ENCODE results near the gene CLDN19. TPM values are rescaled to one million over a fixed set of nuclear protein-coding genes. Genes with fewer than 3 reads are reported as not detected.

Gene CLDN19, protein sequence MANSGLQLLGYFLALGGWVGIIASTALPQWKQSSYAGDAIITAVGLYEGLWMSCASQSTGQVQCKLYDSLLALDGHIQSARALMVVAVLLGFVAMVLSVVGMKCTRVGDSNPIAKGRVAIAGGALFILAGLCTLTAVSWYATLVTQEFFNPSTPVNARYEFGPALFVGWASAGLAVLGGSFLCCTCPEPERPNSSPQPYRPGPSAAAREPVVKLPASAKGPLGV
- total RNA-seq (2014; rRNA removed; shearing (Covaris generic)) = 11.0 and 12.2 TPM in 2 replicates

DNA sequence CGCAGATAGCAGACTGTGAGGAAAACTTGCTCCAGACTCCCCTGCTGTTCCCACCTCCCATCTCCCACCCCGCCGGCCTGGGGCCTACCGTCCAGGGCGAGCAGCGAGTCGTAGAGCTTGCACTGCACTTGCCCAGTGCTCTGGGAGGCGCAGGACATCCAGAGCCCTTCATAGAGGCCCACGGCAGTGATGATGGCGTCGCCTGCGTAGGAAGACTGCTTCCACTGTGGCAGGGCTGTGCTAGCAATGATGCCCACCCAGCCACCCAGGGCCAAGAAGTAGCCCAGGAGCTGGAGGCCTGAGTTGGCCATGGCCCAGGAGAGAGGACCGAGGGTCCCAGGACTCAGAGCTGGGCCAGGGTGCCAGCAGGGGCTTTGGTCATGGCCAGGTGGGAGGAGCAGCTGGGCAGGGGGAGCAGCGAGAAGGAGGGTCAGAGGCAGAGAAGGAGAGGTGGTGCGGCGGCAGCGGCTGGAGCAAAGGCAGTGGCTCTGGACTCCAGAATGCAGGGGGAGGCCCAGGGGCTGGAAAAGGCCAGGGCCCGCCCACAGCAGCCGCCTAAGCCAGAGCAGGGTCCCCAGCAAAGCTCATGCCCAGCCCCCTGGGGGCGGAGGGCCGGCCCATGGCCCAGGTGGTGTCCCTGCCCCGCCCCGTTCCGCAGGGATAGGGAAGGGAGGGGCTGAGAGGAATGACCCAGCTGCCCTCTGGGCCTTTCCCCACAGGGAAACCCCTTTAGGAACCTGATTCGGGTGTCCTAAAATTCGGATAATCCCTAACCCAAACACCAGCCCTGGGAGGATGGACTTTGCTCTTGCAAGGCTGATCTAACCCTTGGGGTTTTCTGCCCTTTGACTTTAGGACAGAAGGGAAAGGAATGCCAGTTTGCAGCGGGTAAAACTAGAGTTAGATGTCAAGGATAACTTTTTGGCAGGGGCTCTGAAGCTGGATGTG, at the start of gene CLDN19:
Gene CLDN19 (minus strand): TSS at position 484 of the 948 bp plus-strand sequence. CDS start 173 bp downstream, at position 311.
- H3K36me3 ChIP-seq (replicated peaks; ENCODE audit: control insufficient read depth, insufficient read depth, low read length) = no peaks in the 10 kb centered on the region
- peak within 1 kb of the TSS; percentile 29 for H3K4me3 ChIP-seq (ENCODE audit: insufficient read depth, low read depth, low read length)
- no peaks in the 10 kb centered on the region for H3K27me3 ChIP-seq (ENCODE audit: control insufficient read depth, insufficient read depth, low read length)
- peak; percentile 99 for DNase-seq

DNA sequence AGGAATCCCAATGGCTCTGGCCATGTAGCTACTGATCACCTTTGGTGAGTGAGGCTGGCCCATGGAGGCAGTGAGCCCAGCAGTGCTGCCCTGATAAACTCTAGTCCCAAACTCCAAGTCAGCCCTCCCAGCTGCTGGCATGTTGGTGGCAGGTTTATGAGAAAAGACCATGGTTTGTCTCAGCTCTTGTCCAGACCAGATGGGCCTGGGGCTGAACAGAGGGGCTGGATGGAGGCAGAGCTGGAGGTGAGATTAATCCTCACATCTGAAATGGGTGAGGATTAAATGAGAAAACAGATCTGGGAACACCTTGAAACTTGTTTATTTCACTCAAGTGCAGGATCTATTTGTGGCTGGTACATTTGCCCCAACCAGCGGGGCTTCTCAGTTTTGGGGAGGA, 48.0 kb upstream of the CLDN19 start:
- Histone ChIP-seq H3K36me3 (replicated peaks; ENCODE audit: control insufficient read depth, insufficient read depth, low read length) (peaks cover 2% of the 10 kb centered on the region), H3K4me3 (ENCODE audit: insufficient read depth, low read depth, low read length) (no peak overlapping the region), H3K27me3 (ENCODE audit: control insufficient read depth, insufficient read depth, low read length) (no peaks in the 10 kb centered on the region; the same call in 1 of the 2 replicates)
- DNase-seq = no peak

DNA sequence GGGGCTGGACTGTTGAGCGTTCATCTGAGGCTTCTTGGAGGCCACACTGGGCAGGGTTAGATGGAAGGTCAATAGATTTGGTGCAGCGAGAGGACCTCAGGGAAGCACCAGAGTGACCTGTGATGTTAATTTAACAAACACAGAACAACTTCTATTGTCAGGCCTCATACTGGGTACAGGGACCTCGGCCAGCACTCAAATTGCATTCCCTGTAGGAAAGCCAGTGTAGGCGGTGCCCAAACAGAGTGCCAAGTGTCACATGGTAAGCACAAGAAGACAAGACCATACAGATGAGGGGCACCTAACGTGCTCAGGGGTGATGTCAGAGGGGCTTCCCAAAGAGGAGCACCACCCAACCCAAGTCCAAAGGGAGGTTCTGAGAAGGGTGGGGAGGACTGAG, 46.1 kb upstream of the CLDN19 start:
- Histone ChIP-seq H3K4me3 (ENCODE audit: insufficient read depth, low read depth, low read length) (no peak overlapping the region), H3K36me3 (replicated peaks; ENCODE audit: control insufficient read depth, insufficient read depth, low read length) (peaks cover 6% of the 10 kb centered on the region)

DNA sequence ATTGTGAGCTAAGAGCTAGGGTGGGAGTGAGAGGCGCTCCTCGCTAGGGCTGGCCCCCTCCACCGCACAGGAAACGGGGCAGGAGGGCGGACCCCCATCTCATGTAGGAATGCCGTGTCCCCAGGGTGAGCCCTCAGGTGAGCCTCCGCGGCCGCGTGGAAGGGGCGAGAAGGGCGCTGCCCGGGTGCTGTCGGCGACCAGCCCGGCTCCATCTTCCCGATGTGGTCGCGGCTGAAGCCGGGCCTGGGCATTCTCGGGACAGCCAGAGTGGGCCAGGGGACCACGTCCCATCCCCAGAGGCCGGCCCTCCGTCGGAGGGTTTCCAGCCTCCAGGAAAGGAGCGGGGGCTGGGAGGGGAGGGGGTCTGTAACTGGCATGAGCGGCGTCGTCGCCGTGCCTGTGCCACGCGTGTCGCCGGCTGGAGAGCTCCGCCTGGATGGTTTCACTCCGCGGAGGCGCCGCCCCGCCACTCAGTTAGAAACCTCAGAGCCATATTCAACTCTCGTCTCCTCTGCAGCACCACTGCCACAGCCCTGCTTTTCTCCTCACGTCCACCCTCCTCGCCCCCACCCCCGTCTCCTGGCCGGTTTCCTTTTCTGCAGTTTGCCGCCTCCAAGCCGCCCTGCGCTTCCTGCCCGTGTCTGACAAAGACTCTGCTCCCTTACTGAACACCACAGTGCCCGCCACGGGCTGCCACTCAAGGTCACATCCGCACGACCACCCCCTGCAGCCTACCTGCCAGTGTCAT, 45.1 kb upstream of the CLDN19 start, which contains the start of gene TMEM269:
Gene TMEM269 (plus strand): TSS at position 46 of the 748 bp plus-strand sequence. CDS start 4,903 bp downstream, outside the sequence.
- no peaks in the 10 kb centered on the region; the same call in 1 of the 2 replicates for H3K27me3 ChIP-seq (ENCODE audit: control insufficient read depth, insufficient read depth, low read length)
- H3K4me3 ChIP-seq (ENCODE audit: insufficient read depth, low read depth, low read length) = no peak within 1 kb of the TSS
- H3K36me3 ChIP-seq (replicated peaks; ENCODE audit: control insufficient read depth, insufficient read depth, low read length) = peaks cover 10% of the 10 kb centered on the region
- peak; percentile 70 for DNase-seq

More for the DNA sequence above, 46.1 kb upstream of the CLDN19 start:
- DNase-seq = peak; percentile 22
- no peaks in the 10 kb centered on the region; the same call in 1 of the 2 replicates for H3K27me3 ChIP-seq (ENCODE audit: control insufficient read depth, insufficient read depth, low read length)

DNA sequence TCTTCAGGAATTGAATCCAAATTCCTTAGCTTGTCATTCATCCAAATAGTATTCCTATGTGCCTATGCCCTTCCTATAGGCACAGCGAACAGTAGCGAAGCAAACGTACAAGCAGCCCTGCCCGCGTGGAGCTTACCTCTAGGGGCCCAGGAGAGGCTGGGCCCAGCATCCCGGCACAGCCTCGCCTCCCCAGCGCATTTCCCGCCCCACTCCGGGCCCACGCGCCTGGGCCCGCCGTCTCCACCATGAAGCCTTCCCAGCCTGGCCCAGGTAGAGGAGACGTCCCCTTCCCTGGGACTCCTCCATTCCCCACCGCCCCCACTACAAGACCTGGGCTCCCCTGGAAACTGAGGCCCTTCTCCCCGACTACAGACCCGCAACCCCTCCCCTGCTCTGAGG, 44.5 kb upstream of the CLDN19 start:
- Histone ChIP-seq H3K4me3 (ENCODE audit: insufficient read depth, low read depth, low read length) (no peak overlapping the region), H3K27me3 (ENCODE audit: control insufficient read depth, insufficient read depth, low read length) (no peaks in the 10 kb centered on the region; the same call in 1 of the 2 replicates), H3K36me3 (replicated peaks; ENCODE audit: control insufficient read depth, insufficient read depth, low read length) (peaks cover 10% of the 10 kb centered on the region)
- DNase-seq = peak; percentile 61

DNA sequence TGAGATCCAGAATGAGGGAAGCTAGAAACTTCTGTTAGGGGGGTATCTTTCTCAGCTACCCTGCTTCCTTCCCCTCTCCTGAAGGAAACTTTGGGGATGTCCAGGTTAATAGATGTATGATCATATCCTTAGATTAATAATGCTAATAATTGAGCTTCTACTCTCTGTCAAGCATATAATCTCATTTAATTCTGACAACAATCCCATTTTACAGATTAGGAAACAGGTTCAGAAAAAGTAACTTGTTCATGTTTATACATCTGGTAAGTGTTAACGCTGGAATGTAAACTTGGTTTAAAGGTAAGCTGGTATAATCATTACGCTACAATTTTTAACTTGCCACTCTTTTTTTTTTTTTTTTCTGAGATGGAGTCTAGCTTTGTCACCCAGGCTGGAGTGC, 43.1 kb upstream of the CLDN19 start:
- Histone ChIP-seq H3K4me3 (ENCODE audit: insufficient read depth, low read depth, low read length) (no peak overlapping the region), H3K27me3 (ENCODE audit: control insufficient read depth, insufficient read depth, low read length) (no peaks in the 10 kb centered on the region; the same call in 1 of the 2 replicates), H3K36me3 (replicated peaks; ENCODE audit: control insufficient read depth, insufficient read depth, low read length) (peaks cover 11% of the 10 kb centered on the region)
- DNase-seq = no peak

DNA sequence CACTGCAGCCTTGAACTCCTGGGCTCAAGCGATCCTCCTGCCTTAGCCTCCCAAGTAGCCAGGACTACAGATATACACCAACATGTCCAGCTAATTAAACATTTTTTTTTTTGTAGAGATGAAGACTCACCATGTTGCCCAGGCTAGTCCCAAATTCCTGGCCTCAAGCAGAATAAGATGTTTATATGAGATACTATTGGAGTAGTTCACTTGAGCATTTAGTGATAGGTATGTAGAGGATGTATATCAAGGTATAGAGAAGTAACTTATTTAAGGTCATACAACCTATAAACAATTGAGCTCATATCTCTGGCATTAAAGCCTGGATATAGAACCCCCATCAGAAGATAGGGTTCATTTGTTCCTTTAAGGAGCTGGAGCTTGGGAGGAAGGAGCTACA, 40.1 kb upstream of the CLDN19 start:
- no peak for DNase-seq
- peaks cover 24% of the 10 kb centered on the region for H3K36me3 ChIP-seq (replicated peaks; ENCODE audit: control insufficient read depth, insufficient read depth, low read length)
- no peaks in the 10 kb centered on the region for H3K27me3 ChIP-seq (ENCODE audit: control insufficient read depth, insufficient read depth, low read length)
- H3K4me3 ChIP-seq (ENCODE audit: insufficient read depth, low read depth, low read length) = no peak overlapping the region

DNA sequence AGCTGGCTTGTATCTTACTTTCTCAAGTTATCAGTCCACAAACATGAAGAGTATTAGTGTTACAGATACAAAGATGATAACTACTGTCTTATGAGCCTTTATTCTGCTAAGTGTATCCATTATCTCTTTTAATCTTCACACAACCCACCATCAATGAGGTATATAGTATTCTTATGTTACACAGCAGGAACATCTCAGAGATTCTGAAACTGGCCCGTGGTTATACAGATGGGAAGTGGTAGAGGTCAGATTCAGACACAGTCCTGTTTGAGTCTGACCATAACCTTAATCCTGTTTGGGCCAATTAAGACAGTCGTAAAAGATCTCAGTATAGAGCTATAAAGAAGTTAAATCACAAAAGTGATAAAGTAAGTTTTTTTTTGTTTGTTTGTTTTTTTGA, 39.7 kb upstream of the CLDN19 start:
- H3K27me3 ChIP-seq (ENCODE audit: control insufficient read depth, insufficient read depth, low read length) = no peaks in the 10 kb centered on the region
- no peak overlapping the region for H3K4me3 ChIP-seq (ENCODE audit: insufficient read depth, low read depth, low read length)
- no peak for DNase-seq
- peaks cover 29% of the 10 kb centered on the region for H3K36me3 ChIP-seq (replicated peaks; ENCODE audit: control insufficient read depth, insufficient read depth, low read length)

DNA sequence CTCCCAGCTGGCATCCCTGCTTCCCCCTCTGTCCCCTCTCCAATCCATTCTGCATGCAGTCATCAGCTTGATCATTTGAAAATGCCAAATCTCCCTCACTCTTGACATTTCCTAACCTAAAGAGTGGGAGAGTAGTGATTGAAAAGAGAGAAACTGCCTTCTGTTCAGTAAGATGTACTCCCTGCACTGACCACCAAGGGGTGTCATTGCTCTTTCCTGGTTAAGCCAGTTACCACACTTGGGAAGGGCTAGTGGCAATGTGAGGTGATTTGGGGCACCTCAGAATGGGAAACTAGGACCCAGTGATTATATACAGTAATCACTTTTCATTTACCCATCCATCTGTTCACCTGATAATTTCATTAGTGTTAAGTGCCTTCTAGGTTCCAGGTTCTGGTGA, 37.8 kb upstream of the CLDN19 start:
- no peaks in the 10 kb centered on the region for H3K27me3 ChIP-seq (ENCODE audit: control insufficient read depth, insufficient read depth, low read length)
- peaks cover 32% of the 10 kb centered on the region for H3K36me3 ChIP-seq (replicated peaks; ENCODE audit: control insufficient read depth, insufficient read depth, low read length)
- DNase-seq = peak; percentile 82
- no peak overlapping the region for H3K4me3 ChIP-seq (ENCODE audit: insufficient read depth, low read depth, low read length)

DNA sequence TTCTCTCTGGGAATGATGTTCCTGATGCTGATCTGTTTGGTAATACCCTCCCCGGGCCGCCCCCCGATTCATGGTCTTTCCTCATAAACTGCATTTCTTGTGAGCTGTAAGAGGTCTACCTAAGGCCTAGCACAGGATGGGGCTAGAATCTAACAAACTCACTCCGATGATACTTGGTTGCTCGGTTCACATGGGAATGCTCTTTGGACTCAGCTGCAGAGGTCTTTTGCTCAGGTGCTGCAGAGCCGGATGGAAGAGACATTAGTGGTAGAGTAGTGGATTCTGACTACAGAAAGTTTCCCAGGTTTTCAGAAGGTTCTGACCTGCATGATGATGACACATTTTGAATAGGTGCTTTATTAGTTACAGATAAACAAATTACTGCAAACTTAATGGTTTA, 36.5 kb upstream of the CLDN19 start:
- Histone ChIP-seq H3K27me3 (ENCODE audit: control insufficient read depth, insufficient read depth, low read length) (no peaks in the 10 kb centered on the region), H3K36me3 (replicated peaks; ENCODE audit: control insufficient read depth, insufficient read depth, low read length) (peaks cover 29% of the 10 kb centered on the region), H3K4me3 (ENCODE audit: insufficient read depth, low read depth, low read length) (no peak overlapping the region)
- no peak for DNase-seq

DNA sequence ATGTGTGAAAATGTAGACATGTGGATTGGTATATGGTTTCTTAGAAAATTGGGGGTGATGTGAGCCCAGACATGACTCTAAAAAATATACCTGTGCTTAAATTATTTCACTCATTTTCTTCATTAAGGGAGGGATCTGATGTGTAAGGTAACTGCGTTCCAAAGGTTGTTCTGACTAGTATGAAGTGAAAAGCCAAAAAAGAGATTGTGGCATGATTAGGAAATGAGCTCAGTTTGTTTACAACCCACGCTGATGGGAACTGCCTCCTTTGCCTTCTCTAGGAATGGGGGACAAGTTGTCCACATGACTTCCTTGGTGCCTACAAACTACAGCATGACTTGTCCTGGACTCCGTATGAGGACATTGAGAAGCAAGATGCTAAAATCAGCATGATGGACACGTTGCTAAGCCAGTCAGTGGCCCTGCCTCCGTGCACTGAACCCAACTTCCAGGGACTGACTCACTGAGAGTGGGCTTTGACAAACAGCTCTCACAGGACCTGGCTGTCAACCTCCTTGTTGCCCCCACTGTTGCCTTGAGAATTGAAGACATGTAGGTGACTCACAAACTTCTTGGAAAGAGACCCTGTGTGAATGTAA, 35.0 kb upstream of the CLDN19 start:
- DNase-seq = no peak
- no peaks in the 10 kb centered on the region for H3K27me3 ChIP-seq (ENCODE audit: control insufficient read depth, insufficient read depth, low read length)
- H3K36me3 ChIP-seq (replicated peaks; ENCODE audit: control insufficient read depth, insufficient read depth, low read length) = peaks cover 24% of the 10 kb centered on the region
- no peak overlapping the region for H3K4me3 ChIP-seq (ENCODE audit: insufficient read depth, low read depth, low read length)

DNA sequence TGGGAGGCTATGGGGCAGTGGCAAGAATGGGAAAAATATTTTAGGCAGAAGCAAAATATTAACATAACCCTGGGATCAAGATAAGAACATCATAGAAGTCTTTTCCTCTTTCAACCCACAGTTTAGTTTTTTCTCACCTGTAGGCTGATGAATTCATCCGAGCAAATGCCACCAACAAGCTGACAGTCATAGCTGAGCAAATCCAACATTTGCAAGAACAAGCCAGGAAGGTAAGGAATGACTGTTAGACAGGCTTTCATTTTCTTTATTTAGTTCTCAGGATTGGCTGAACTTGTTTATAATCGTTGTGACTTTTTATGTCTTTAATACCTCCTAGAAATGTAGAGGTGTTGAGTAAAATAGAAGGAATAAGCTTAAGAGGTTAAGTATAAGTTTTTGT, 33.4 kb upstream of the CLDN19 start:
- Histone ChIP-seq H3K4me3 (ENCODE audit: insufficient read depth, low read depth, low read length) (no peak overlapping the region), H3K36me3 (replicated peaks; ENCODE audit: control insufficient read depth, insufficient read depth, low read length) (peaks cover 23% of the 10 kb centered on the region), H3K27me3 (ENCODE audit: control insufficient read depth, insufficient read depth, low read length) (no peaks in the 10 kb centered on the region)
- no peak for DNase-seq

DNA sequence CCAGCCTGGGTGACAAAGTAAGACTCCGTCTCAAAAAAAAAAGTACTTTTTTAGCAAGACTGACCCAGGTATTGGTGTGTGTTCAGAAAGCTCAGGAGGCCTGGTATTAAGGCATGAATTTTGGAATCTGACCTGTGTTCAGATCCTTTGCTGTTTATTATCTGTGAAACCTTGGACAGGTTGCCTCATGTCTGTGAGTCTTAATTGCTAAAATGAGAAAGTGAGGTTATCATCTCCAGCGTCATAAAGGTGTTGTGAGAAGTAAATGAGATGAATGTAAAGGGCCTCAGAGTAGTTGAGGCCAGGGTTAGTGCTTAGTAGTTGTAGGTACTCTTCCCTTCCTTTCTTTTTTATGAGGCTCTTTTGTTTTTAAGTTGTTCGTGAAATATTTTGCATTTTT, 29.8 kb upstream of the CLDN19 start:
- H3K4me3 ChIP-seq (ENCODE audit: insufficient read depth, low read depth, low read length) = no peak overlapping the region
- H3K27me3 ChIP-seq (ENCODE audit: control insufficient read depth, insufficient read depth, low read length) = no peaks in the 10 kb centered on the region
- peaks cover 6% of the 10 kb centered on the region for H3K36me3 ChIP-seq (replicated peaks; ENCODE audit: control insufficient read depth, insufficient read depth, low read length)
- DNase-seq = no peak

DNA sequence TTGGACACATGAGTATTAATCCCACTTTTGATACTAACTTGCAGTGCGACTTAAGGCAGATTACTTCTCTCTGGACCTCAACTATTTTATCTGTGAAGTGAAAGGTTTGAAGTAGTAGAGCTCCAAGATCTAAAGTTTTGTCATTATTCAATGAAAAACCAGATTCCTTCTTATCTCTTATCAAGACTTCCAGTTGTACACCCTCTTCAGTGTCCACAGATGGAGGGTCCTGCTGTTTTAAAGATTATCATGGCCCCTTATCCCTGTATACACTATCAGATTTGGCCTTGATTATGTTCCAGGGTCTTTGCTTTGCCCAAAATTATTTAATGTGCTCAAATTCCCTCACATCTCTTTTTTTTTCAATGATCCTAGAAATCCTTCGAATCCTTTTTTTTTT, 28.1 kb upstream of the CLDN19 start:
- Histone ChIP-seq H3K4me3 (ENCODE audit: insufficient read depth, low read depth, low read length) (peak overlapping the region; percentile 100), H3K27me3 (ENCODE audit: control insufficient read depth, insufficient read depth, low read length) (no peaks in the 10 kb centered on the region), H3K36me3 (replicated peaks; ENCODE audit: control insufficient read depth, insufficient read depth, low read length) (0 out of 2 replicates have a peak, but pooled peaks cover 2% of the 10 kb centered on the region)
- DNase-seq = no peak

Data from H7 (cell line).